Ishikawa (cell line): ENCODE measurements around the gene C14orf119.

Source experiments
- CEBPB ChIP-seq: IDR thresholded peaks from 2 replicates; pipeline ENCODE4 v1.6.1; 2012
- CREB1 ChIP-seq: IDR thresholded peaks from 2 replicates; pipeline ENCODE4 v1.6.1; 2012; ENCODE audit warnings: low read depth
- EGR1 ChIP-seq: IDR thresholded peaks from 2 replicates; pipeline ENCODE4 v1.6.1; 2012
- EP300 ChIP-seq: IDR thresholded peaks from 2 replicates; pipeline ENCODE4 v1.6.1; 2012; ENCODE audit warnings: borderline replicate concordance
- FOXM1 ChIP-seq: IDR thresholded peaks from 2 replicates; pipeline ENCODE4 v1.6.1; 2012; ENCODE audit warnings: low read depth, borderline replicate concordance
- TAF1 ChIP-seq: IDR thresholded peaks from 2 replicates; pipeline ENCODE4 v1.6.1; 2012; ENCODE audit warnings: low read depth, mild to moderate bottlenecking
- TEAD4 ChIP-seq: IDR thresholded peaks from 2 replicates; pipeline ENCODE4 v1.6.1; 2012
- YY1 ChIP-seq: IDR thresholded peaks from 2 replicates; pipeline ENCODE4 v1.6.1; 2012; ENCODE audit warnings: low read depth
- TF ChIP-seq, protein P1 (sequence below): IDR thresholded peaks from 2 replicates; pipeline ENCODE4 v1.6.1; 2012
- TF ChIP-seq, protein P2 (sequence below): IDR thresholded peaks from 2 replicates; pipeline ENCODE4 v1.6.1; 2012; ENCODE audit warnings: low read depth, mild to moderate bottlenecking

DNA sequence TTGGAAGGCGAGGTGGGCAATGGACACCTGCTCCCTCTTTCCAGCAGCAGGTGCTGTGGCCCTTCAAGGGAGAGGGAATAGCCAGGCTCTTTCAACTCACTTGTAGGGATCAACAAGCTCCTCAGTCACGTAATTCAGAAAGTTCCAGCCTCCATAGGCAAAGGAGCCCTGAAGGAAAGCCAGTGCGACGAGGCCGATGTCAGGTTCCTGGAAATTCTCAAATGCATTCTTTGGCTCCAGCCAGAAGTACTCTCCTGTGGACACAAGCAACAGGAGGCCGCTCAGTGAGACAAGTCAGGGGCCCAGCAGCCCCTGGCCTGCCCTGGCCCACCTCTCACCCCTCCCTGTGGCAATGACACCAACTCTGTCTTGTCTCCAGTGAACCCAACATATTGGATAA is 45.1 kb downstream of the C14orf119 start:
- no peak for TF ChIP-seq YY1
- TF ChIP-seq, protein P1, sequence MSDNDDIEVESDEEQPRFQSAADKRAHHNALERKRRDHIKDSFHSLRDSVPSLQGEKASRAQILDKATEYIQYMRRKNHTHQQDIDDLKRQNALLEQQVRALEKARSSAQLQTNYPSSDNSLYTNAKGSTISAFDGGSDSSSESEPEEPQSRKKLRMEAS, result no peak
- TF ChIP-seq FOXM1, result no peak
- TF ChIP-seq TAF1, result no peak
- TF ChIP-seq TEAD4, result no peak
- TF ChIP-seq EP300, result no peak
- no peak for TF ChIP-seq EGR1
- no peak for TF ChIP-seq CEBPB
- TF ChIP-seq, protein P2, sequence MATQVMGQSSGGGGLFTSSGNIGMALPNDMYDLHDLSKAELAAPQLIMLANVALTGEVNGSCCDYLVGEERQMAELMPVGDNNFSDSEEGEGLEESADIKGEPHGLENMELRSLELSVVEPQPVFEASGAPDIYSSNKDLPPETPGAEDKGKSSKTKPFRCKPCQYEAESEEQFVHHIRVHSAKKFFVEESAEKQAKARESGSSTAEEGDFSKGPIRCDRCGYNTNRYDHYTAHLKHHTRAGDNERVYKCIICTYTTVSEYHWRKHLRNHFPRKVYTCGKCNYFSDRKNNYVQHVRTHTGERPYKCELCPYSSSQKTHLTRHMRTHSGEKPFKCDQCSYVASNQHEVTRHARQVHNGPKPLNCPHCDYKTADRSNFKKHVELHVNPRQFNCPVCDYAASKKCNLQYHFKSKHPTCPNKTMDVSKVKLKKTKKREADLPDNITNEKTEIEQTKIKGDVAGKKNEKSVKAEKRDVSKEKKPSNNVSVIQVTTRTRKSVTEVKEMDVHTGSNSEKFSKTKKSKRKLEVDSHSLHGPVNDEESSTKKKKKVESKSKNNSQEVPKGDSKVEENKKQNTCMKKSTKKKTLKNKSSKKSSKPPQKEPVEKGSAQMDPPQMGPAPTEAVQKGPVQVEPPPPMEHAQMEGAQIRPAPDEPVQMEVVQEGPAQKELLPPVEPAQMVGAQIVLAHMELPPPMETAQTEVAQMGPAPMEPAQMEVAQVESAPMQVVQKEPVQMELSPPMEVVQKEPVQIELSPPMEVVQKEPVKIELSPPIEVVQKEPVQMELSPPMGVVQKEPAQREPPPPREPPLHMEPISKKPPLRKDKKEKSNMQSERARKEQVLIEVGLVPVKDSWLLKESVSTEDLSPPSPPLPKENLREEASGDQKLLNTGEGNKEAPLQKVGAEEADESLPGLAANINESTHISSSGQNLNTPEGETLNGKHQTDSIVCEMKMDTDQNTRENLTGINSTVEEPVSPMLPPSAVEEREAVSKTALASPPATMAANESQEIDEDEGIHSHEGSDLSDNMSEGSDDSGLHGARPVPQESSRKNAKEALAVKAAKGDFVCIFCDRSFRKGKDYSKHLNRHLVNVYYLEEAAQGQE, result no peak
- no peak for TF ChIP-seq CREB1
